Erythroblast (primary cell): Measurements from ENCODE around the gene TPM2.

Source experiments
- GATA1 ChIP-seq: IDR thresholded peaks from 2 replicates; pipeline ENCODE4 v1.6.1; 2011; ENCODE audit warnings: low read depth, mild to moderate bottlenecking, control low read depth, low read length, moderate library complexity
- POLR2A ChIP-seq: IDR thresholded peaks from 2 replicates; pipeline ENCODE4 v1.6.1; 2011; ENCODE audit warnings: mild to moderate bottlenecking, low read length

DNA sequence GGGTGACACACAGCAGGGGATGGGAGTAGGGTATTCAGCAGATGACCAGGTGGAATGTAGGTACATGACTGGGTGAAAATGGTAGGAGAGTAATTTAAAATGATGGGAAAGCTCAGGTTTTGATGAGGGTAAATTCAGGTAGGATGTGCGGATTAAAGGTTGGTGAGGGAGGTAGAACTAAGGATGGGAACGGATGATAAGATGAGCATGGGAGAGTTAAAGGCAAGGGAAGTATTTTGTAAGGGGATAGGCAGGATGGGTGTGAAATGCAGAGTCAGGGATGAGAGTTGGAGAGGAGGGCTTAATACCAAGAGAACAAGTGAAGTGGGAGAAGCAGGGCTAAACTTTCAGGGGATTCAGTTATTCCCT lies 40.7 kb upstream of the TPM2 start:
- TF ChIP-seq POLR2A = no peak
- TF ChIP-seq GATA1 = no peak
